NCI-H345 treated with DMSO at 0.1 percent for 48 hours (cell line): ENCODE data around the gene NIM1K.
"Not testable (repeated sequence)": the region's sequence is repeated elsewhere in the genome, so short reads cannot be mapped to it uniquely, and the experiment has no call there.

Experiments
- DNase-seq: peaks from one replicate; lab custom pipeline; 2025; ENCODE audit not compliant: unreplicated experiment; lab: John Stamatoyannopoulos, UW

NIM1K gene

GRCh38 chr5:43190755-43191603 lies 1.0 kb upstream of the NIM1K start:
- no peak for DNase-seq

- DNase-seq, result no peak
Measured at GRCh38 chr5:43192558-43193180, 644 bp downstream of the NIM1K start.

GRCh38 chr5:43193181-43193893 lies 1.3 kb downstream of the NIM1K start:
- no peak for DNase-seq

- DNase-seq, result no peak
Measured at GRCh38 chr5:43193894-43194265, 1.9 kb downstream of the NIM1K start.

GRCh38 chr5:43195670-43196265 lies 3.7 kb downstream of the NIM1K start:
- no peak for DNase-seq

- DNase-seq, result no peak
Measured at GRCh38 chr5:43197535-43197934, 5.5 kb downstream of the NIM1K start.

- not testable (repeated sequence) for DNase-seq
Measured at GRCh38 chr5:43201442-43201841, 9.4 kb downstream of the NIM1K start.

GRCh38 chr5:43202380-43202779 lies 10.4 kb downstream of the NIM1K start:
- no peak for DNase-seq

- no peak for DNase-seq
Measured at GRCh38 chr5:43203373-43203772, 11.3 kb downstream of the NIM1K start.

- no peak for DNase-seq
Measured at GRCh38 chr5:43204958-43205357, 12.9 kb downstream of the NIM1K start.

GRCh38 chr5:43207601-43208000 lies 15.6 kb downstream of the NIM1K start:
- DNase-seq, result no peak

GRCh38 chr5:43208658-43209057 lies 16.6 kb downstream of the NIM1K start:
- no peak for DNase-seq

GRCh38 chr5:43209060-43209459 lies 17.0 kb downstream of the NIM1K start:
- no peak for DNase-seq

- DNase-seq, result no peak
Measured at GRCh38 chr5:43209833-43210232, 17.8 kb downstream of the NIM1K start.

- no peak for DNase-seq
Measured at GRCh38 chr5:43210570-43210969, 18.5 kb downstream of the NIM1K start.

- no peak for DNase-seq
Measured at GRCh38 chr5:43213951-43214350, 21.9 kb downstream of the NIM1K start.

GRCh38 chr5:43215073-43215631 lies 23.1 kb downstream of the NIM1K start:
- peak; percentile 46 for DNase-seq

GRCh38 chr5:43216941-43217340 lies 24.9 kb downstream of the NIM1K start:
- DNase-seq, result no peak

- no peak for DNase-seq
Measured at GRCh38 chr5:43219120-43219519, 27.1 kb downstream of the NIM1K start.

- DNase-seq, result no peak
Measured at GRCh38 chr5:43221502-43221901, 29.5 kb downstream of the NIM1K start.

- DNase-seq, result no peak
Measured at GRCh38 chr5:43225649-43226245, 33.7 kb downstream of the NIM1K start.
